SK-N-SH (cell line): ENCODE data around the gene ABHD4. TPM values are rescaled to one million over a fixed set of nuclear protein-coding genes. Genes with fewer than 3 reads are reported as not detected.

Experiments
- CTCF ChIA-PET: fragments of 300-600, 350-600 bp; formaldehyde crosslinking; extraction: SDS; loops from one replicate; lab custom pipeline; 2021; lab: Yijun Ruan, JAX
- POLR2A ChIA-PET: fragments of 350-600 bp; sonication (Branson Sonifier 250); formaldehyde crosslinking; extraction: SDS; loops from one replicate; lab custom pipeline; 2020; ENCODE audit warnings: antibody characterized with exemption, inconsistent platforms; lab: Yijun Ruan, JAX
- DNase-seq: peaks from one replicate; pipeline ENCODE4 v3.0.0; 2012
- H2AFZ ChIP-seq: fragments of 200-600 bp; sonication (generic); 2 replicates; pipeline ENCODE4 v1.8.1; 2016; ENCODE audit warnings: antibody characterized with exemption, mild to moderate bottlenecking, low read depth
- H3F3A ChIP-seq: fragments of 200-600 bp; sonication (generic); replicated peaks from 2 replicates; pipeline ENCODE3; 2016; ENCODE audit warnings: antibody characterized with exemption, mild to moderate bottlenecking; ENCODE audit not compliant: insufficient read depth
- H3K27ac ChIP-seq, 2 experiments: fragments of 200-500 bp in 1 of 2; fragments of 200-600 bp in 1 of 2; sonication (Bioruptor generic) in 1 of 2; sonication (generic), shearing (Covaris generic) in 1 of 2; 2 replicates each; pipeline versions ENCODE4 v1.5.1 to v1.6.1; 2014 to 2016; ENCODE audit warnings: low read depth in 2 of 2, inconsistent platforms in 1 of 2, low read length in 1 of 2, mild to moderate bottlenecking in 1 of 2, mixed read lengths in 1 of 2
- H3K27me3 ChIP-seq: fragments of 200-600 bp; sonication (generic), shearing (Covaris generic); 2 replicates; pipeline ENCODE4 v1.6.1; 2016; ENCODE audit warnings: mixed run types; ENCODE audit not compliant: insufficient read depth
- H3K36me3 ChIP-seq, 2 experiments: fragments of 200-500 bp in 1 of 2; fragments of 200-600 bp in 1 of 2; sonication (Bioruptor generic) in 1 of 2; sonication (generic) in 1 of 2; replicated peaks in 1 of 2; 2 replicates each; pipeline versions ENCODE3 to v1.5.1; 2014 to 2016; ENCODE audit warnings: low read length in 1 of 2, mild to moderate bottlenecking in 1 of 2; ENCODE audit not compliant: insufficient read depth in 2 of 2, control insufficient read depth in 1 of 2
- H3K4me1 ChIP-seq, 2 experiments: fragments of 200-500 bp in 1 of 2; fragments of 200-600 bp in 1 of 2; sonication (Bioruptor generic) in 1 of 2; sonication (generic), shearing (Covaris generic) in 1 of 2; 2 replicates each; pipeline versions ENCODE4 v1.5.1 to v1.6.1; 2014 to 2016; ENCODE audit warnings: low read depth in 1 of 2, low read length in 1 of 2, mixed run types in 1 of 2; ENCODE audit not compliant: insufficient read depth in 2 of 2, control insufficient read depth in 1 of 2
- H3K4me2 ChIP-seq: fragments of 200-600 bp; sonication (generic), shearing (Covaris generic); 2 replicates; pipeline ENCODE4 v1.6.1; 2017; ENCODE audit warnings: mixed run types
- H3K4me3 ChIP-seq, 2 experiments: fragments of 200-500 bp in 1 of 2; fragments of 200-600 bp in 1 of 2; sonication (Bioruptor generic) in 1 of 2; sonication (generic), shearing (Covaris generic) in 1 of 2; 2 replicates each; pipeline versions ENCODE4 v1.5.1 to v1.8.1; 2014 to 2016; ENCODE audit warnings: low read depth in 2 of 2, inconsistent platforms in 1 of 2, low read length in 1 of 2, mild to moderate bottlenecking in 1 of 2, mixed read lengths in 1 of 2, moderate library complexity in 1 of 2
- H3K79me2 ChIP-seq: fragments of 200-600 bp; sonication (generic); 2 replicates; pipeline ENCODE4 v1.8.1; 2017; ENCODE audit warnings: mild to moderate bottlenecking; ENCODE audit not compliant: insufficient read depth
- H3K9ac ChIP-seq: fragments of 200-600 bp; sonication (generic); 2 replicates; pipeline ENCODE4 v1.6.1; 2017; ENCODE audit warnings: mixed run types
- H3K9me2 ChIP-seq: fragments of 200-600 bp; sonication (generic); 2 replicates; pipeline ENCODE4 v1.6.1; 2017; ENCODE audit warnings: mixed run types
- H3K9me3 ChIP-seq: fragments of 200-600 bp; sonication (generic); 2 replicates; pipeline ENCODE4 v1.6.1; 2017; ENCODE audit warnings: mixed run types, mild to moderate bottlenecking, moderate library complexity
- H4K20me1 ChIP-seq: fragments of 200-600 bp; sonication (generic); 2 replicates; pipeline ENCODE4 v1.6.1; 2017; ENCODE audit warnings: mild to moderate bottlenecking, mixed run types; ENCODE audit not compliant: insufficient read depth
- FOXJ3 ChIP-seq: sonication (generic); formaldehyde crosslinking; IDR thresholded peaks from 2 replicates; pipeline ENCODE4 v1.5.1; 2020; ENCODE audit warnings: mild to moderate bottlenecking, missing genetic modification reagents
- FOXM1 ChIP-seq: IDR thresholded peaks from 2 replicates; pipeline ENCODE4 v1.4.0; 2012; ENCODE audit warnings: low read depth, mild to moderate bottlenecking
- GABPA ChIP-seq: IDR thresholded peaks from 2 replicates; pipeline ENCODE4 v1.4.0; 2012; ENCODE audit warnings: low read depth, mild to moderate bottlenecking
- GATA2 ChIP-seq: sonication (generic); formaldehyde crosslinking; IDR thresholded peaks from 2 replicates; pipeline ENCODE4 v1.5.0; 2020; ENCODE audit warnings: mild to moderate bottlenecking, missing genetic modification reagents
- JUND ChIP-seq: IDR thresholded peaks from 2 replicates; pipeline ENCODE4 v1.4.0; 2012
- MEF2A ChIP-seq: IDR thresholded peaks from 2 replicates; pipeline ENCODE4 v1.4.0; 2012; ENCODE audit warnings: low read depth, borderline replicate concordance
- MXI1 ChIP-seq: IDR thresholded peaks from 2 replicates; pipeline ENCODE4 v1.6.1; 2012; ENCODE audit warnings: mild to moderate bottlenecking, low read depth, low read length, improper control_type of control experiment
- NRF1 ChIP-seq: IDR thresholded peaks from 2 replicates; pipeline ENCODE4 v1.6.1; 2012; ENCODE audit warnings: low read depth, mild to moderate bottlenecking, low read length
- POLR2AphosphoS5 ChIP-seq: IDR thresholded peaks from 2 replicates; pipeline ENCODE4 v1.6.1; 2012; ENCODE audit warnings: low read depth, low read length
- SIN3A ChIP-seq: IDR thresholded peaks from 2 replicates; pipeline ENCODE4 v1.6.1; 2012; ENCODE audit warnings: low read depth, mild to moderate bottlenecking, low read length, moderate library complexity, borderline replicate concordance
- TAF1 ChIP-seq: IDR thresholded peaks from 2 replicates; pipeline ENCODE4 v1.6.1; 2012; ENCODE audit warnings: low read depth, mild to moderate bottlenecking, low read length, moderate library complexity, borderline replicate concordance
- TCF12 ChIP-seq: IDR thresholded peaks from 2 replicates; pipeline ENCODE4 v1.4.0; 2012
- TEAD4 ChIP-seq: IDR thresholded peaks from 2 replicates; pipeline ENCODE4 v1.4.0; 2012; ENCODE audit warnings: mild to moderate bottlenecking, borderline replicate concordance; ENCODE audit not compliant: insufficient read depth
- YY1 ChIP-seq: IDR thresholded peaks from 2 replicates; pipeline ENCODE4 v1.4.0; 2012; ENCODE audit warnings: low read depth, mild to moderate bottlenecking
- WGBS: methylation state at CpG from one replicate; pipeline ENCODE4 v1.1.6; 2017; ENCODE audit warnings: low lambda C conversion rate; 5-methylcytosine and 5-hydroxymethylcytosine counted together
- polyA plus RNA-seq, 3 experiments: library from polyadenylated mRNA; depleted of rRNA; stranded (reverse); fragments of >200 nt; gene quantifications; 2 replicates each; pipeline ENCODE4 v1.2.3, GENCODE V29; 2012
- TF ChIP-seq, protein P1 (sequence below): fragments of 200-600 bp; sonication (generic); IDR thresholded peaks from 2 replicates; pipeline ENCODE4 v1.6.1; 2017; ENCODE audit warnings: antibody characterized with exemption, mild to moderate bottlenecking, moderate library complexity
- TF ChIP-seq, protein P2 (sequence below): fragments of 150-350 bp; IDR thresholded peaks from 2 replicates; pipeline ENCODE4 v1.6.1; 2017; ENCODE audit warnings: antibody characterized with exemption, low read length, low read depth, borderline replicate concordance
- TF ChIP-seq, protein P3 (sequence below): IDR thresholded peaks from 2 replicates; pipeline ENCODE4 v1.4.0; 2012; ENCODE audit warnings: low read depth, borderline replicate concordance

ABHD4 gene
- polyA plus RNA-seq, 1 of the 3 experiments (the other 2 are of a cell fraction): 15.0 TPM

DNA sequence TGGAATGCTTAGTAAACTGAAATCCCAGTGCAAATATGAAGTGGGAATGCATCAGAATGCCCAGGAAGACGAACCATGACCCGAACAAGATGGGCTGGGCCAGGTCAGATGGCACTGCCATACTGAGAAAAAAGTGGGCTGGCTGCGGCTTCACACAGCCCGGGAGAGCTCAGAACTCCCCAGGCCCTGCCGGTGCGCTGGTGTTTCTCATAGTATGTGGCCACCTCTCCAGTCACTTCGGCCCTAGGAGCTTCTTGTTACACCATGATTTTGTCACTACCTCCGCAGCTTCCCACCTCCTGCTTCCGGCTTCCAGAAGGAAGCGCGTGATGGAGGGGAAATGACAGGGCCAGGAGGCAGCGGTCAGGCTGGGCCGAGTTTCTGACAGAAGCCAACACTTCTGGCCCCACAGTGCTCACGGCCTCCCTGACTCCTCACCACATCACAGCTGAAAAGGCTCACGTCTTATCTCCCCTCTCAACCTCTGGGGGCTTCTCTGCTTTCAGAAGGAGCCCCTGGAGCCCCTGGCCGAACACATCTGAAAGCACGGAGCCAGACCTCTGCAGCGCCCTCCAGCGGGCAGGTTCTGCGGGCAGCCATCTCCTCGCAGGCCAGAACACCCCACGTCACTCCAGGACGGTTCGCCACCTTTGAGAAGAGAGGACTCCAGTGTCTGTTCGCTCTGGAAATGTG lies 39.7 kb upstream of the ABHD4 start:
- H3K4me2 ChIP-seq: no peak overlapping the region
- no peak for DNase-seq
- H3K79me2 ChIP-seq: no peaks in the 10 kb centered on the region
- TF ChIP-seq, protein P1, sequence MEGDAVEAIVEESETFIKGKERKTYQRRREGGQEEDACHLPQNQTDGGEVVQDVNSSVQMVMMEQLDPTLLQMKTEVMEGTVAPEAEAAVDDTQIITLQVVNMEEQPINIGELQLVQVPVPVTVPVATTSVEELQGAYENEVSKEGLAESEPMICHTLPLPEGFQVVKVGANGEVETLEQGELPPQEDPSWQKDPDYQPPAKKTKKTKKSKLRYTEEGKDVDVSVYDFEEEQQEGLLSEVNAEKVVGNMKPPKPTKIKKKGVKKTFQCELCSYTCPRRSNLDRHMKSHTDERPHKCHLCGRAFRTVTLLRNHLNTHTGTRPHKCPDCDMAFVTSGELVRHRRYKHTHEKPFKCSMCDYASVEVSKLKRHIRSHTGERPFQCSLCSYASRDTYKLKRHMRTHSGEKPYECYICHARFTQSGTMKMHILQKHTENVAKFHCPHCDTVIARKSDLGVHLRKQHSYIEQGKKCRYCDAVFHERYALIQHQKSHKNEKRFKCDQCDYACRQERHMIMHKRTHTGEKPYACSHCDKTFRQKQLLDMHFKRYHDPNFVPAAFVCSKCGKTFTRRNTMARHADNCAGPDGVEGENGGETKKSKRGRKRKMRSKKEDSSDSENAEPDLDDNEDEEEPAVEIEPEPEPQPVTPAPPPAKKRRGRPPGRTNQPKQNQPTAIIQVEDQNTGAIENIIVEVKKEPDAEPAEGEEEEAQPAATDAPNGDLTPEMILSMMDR: peak; percentile 22
- TF ChIP-seq FOXM1: no peak
- H3K9me2 ChIP-seq: no peaks in the 10 kb centered on the region
- H3F3A ChIP-seq: no peaks in the 10 kb centered on the region
- POLR2A ChIA-PET: no interaction called here
- CTCF ChIA-PET: interaction anchor here (0.8 to 10.3 kb wide), 5 partner anchors 10 to 331 kb away, joined by 3 to 116 read pairs (median 5); no protein-coding TSS in a partner anchor
- no peak overlapping the region for H3K9ac ChIP-seq
- H3K27ac ChIP-seq: no peak overlapping the region
- 93% methylated on average over 18 of the region's 25 CpGs for WGBS
- no peak overlapping the region for H3K4me3 ChIP-seq
- peaks cover 3 to 10% of the 10 kb centered on the region in 2 experiments; a peak in 3 of 4 replicates for H3K4me1 ChIP-seq
- H3K9me3 ChIP-seq: no peaks in the 10 kb centered on the region
- peaks cover 2 to 5% of the 10 kb centered on the region in 2 experiments for H3K36me3 ChIP-seq
- H2AFZ ChIP-seq: no peak overlapping the region
- no peaks in the 10 kb centered on the region for H3K27me3 ChIP-seq
- no peaks in the 10 kb centered on the region for H4K20me1 ChIP-seq

DNA sequence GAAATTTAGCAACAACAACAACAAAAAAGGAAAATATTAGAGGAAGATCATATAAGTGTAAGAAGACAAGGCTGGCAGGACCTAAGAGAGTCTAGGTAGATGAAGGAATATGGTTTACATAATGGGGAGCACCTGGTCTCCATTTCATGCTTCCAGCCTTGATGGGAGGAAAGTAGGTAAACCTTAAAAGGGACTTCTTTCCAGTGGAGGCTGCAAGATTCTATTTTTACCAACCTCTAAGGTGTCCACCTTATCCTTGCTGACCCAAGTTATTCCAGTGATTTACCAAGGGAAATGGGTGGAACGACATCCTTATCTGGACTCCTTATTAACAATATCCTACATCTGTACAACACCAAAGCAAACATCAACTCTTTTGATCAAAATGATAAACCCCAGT lies 39.1 kb upstream of the ABHD4 start:
- H3K4me2 ChIP-seq: no peak overlapping the region
- no peaks in the 10 kb centered on the region for H3F3A ChIP-seq
- H3K27me3 ChIP-seq: no peaks in the 10 kb centered on the region
- DNase-seq: no peak
- no peak overlapping the region for H2AFZ ChIP-seq
- POLR2A ChIA-PET: no interaction called here
- no peak overlapping the region for H3K9ac ChIP-seq
- H3K27ac ChIP-seq: no peak overlapping the region; a peak in 1 of 4 replicates
- no peaks in the 10 kb centered on the region for H3K79me2 ChIP-seq
- no peaks in the 10 kb centered on the region for H3K9me3 ChIP-seq
- 83% methylated on average over 1 of the region's 1 CpG for WGBS
- H4K20me1 ChIP-seq: no peaks in the 10 kb centered on the region
- TF ChIP-seq POLR2AphosphoS5: no peak
- no peak for TF ChIP-seq NRF1
- H3K9me2 ChIP-seq: no peaks in the 10 kb centered on the region
- CTCF ChIA-PET: interaction anchor here (1.0 to 3.7 kb wide), 5 partner anchors 12 to 296 kb away, joined by 3 to 45 read pairs (median 5); partner anchors contain the start of gene DAD1
- H3K4me3 ChIP-seq: no peak overlapping the region
- H3K36me3 ChIP-seq: peaks cover 7 to 9% of the 10 kb centered on the region in 2 experiments
- peaks cover 3 to 10% of the 10 kb centered on the region in 2 experiments; a peak in 3 of 4 replicates for H3K4me1 ChIP-seq

DNA sequence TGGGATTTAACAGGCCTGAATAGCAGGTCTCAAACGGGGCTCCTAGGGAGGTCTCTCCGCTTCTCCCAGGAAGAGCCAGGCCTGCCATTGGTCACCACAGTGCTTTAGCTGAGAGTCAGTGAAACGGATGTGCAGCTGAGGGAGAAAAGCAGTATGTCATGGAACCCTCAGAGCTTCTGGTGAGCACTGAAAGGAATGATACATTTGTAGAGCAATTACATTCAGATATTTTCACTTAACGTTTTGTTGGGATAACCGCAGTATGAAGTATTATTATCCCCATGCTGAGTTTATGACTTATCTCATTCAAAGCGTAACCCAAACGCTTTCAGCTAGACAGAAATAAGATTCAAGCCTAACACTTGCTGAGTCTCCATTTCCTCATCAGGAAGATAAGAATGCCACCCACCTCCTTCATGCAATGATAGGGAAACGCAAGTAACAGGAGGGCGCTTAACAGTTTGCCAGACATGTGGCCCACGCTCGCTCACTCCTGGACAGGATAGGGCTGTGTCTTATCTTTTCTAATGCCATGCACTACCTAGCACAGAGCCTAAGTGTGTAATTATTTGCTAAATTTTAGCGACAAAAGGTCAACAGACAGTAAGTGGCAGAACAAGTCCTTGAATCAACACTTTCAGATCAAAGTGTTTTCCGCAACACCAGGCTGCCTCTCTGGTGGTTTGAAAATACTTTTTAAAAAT lies 37.3 kb upstream of the ABHD4 start:
- no peak for DNase-seq
- H3K4me1 ChIP-seq: peaks cover 3 to 9% of the 10 kb centered on the region in 2 experiments; a peak in 3 of 4 replicates
- no peak overlapping the region for H3K4me3 ChIP-seq
- WGBS: 88% methylated on average over 13 of the region's 13 CpGs
- no peaks in the 10 kb centered on the region for H3K27me3 ChIP-seq
- no peak overlapping the region for H2AFZ ChIP-seq
- no peak overlapping the region for H3K4me2 ChIP-seq
- ChIA-PET CTCF (interaction anchor here (0.6 to 3.7 kb wide), 11 partner anchors 10 to 970 kb away, joined by 3 to 45 read pairs (median 4); no protein-coding TSS in a partner anchor), POLR2A (no interaction called here)
- H3F3A ChIP-seq: no peaks in the 10 kb centered on the region
- H3K9me2 ChIP-seq: no peaks in the 10 kb centered on the region
- no peak overlapping the region for H3K9ac ChIP-seq
- H3K27ac ChIP-seq: no peak overlapping the region
- peaks cover 7% of the 10 kb centered on the region; the same call in 1 of the 2 replicates for H3K79me2 ChIP-seq
- peaks cover 23 to 24% of the 10 kb centered on the region in 2 experiments for H3K36me3 ChIP-seq
- no peaks in the 10 kb centered on the region for H3K9me3 ChIP-seq
- no peaks in the 10 kb centered on the region for H4K20me1 ChIP-seq
- TF ChIP-seq GATA2 (no peak), FOXM1 (no peak), JUND (no peak), POLR2AphosphoS5 (no peak), TEAD4 (no peak), MXI1 (no peak), TAF1 (no peak), MEF2A (no peak), GABPA (no peak), FOXJ3 (CRISPR knock-in tag) (no peak), YY1 (no peak), TCF12 (no peak), SIN3A (no peak)
- TF ChIP-seq, protein P2, sequence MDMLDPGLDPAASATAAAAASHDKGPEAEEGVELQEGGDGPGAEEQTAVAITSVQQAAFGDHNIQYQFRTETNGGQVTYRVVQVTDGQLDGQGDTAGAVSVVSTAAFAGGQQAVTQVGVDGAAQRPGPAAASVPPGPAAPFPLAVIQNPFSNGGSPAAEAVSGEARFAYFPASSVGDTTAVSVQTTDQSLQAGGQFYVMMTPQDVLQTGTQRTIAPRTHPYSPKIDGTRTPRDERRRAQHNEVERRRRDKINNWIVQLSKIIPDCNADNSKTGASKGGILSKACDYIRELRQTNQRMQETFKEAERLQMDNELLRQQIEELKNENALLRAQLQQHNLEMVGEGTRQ: no peak
- TF ChIP-seq, protein P3, sequence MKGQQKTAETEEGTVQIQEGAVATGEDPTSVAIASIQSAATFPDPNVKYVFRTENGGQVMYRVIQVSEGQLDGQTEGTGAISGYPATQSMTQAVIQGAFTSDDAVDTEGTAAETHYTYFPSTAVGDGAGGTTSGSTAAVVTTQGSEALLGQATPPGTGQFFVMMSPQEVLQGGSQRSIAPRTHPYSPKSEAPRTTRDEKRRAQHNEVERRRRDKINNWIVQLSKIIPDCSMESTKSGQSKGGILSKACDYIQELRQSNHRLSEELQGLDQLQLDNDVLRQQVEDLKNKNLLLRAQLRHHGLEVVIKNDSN: no peak
